Endodermal cell (in vitro differentiated cells): ENCODE results near the gene MCU. TPM values are rescaled to one million over a fixed set of nuclear protein-coding genes. Genes with fewer than 3 reads are reported as not detected.
A peak's percentile ranks its signal among the peaks of the same experiment; 100 is the strongest.

Experiments
- DNase-seq: peaks from one replicate; pipeline ENCODE4 v3.0.0-alpha.2; 2017
- H3K27ac ChIP-seq: 2 replicates; pipeline ENCODE4 v1.5.1; 2013; ENCODE audit warnings: mild to moderate bottlenecking, low read depth, low read length, moderate library complexity
- H3K27me3 ChIP-seq: 2 replicates; pipeline ENCODE4 v1.6.1; 2013; ENCODE audit warnings: mild to moderate bottlenecking, low read length, moderate library complexity; ENCODE audit not compliant: insufficient read depth, control insufficient read depth, poor library complexity, severe bottlenecking
- H3K36me3 ChIP-seq: 2 replicates; pipeline ENCODE4 v1.7.0; 2013; ENCODE audit warnings: mild to moderate bottlenecking, low read length, moderate library complexity; ENCODE audit not compliant: control insufficient read depth, insufficient read depth
- H3K4me1 ChIP-seq: one replicate; pipeline ENCODE4 v1.7.0; 2013; ENCODE audit warnings: low read length; ENCODE audit not compliant: control insufficient read depth, insufficient read depth
- H3K4me3 ChIP-seq: 2 replicates; pipeline ENCODE4 v1.5.1; 2013; ENCODE audit warnings: mild to moderate bottlenecking, low read length, moderate library complexity
- H3K9ac ChIP-seq: 2 replicates; pipeline ENCODE4 v1.6.1; 2013; ENCODE audit warnings: mild to moderate bottlenecking, low read length, moderate library complexity; ENCODE audit not compliant: poor library complexity, severe bottlenecking; ENCODE audit errors: extremely low read depth
- H3K9me3 ChIP-seq: 2 replicates; pipeline ENCODE4 v1.6.1; 2013; ENCODE audit warnings: mild to moderate bottlenecking, low read length, moderate library complexity; ENCODE audit not compliant: control insufficient read depth
- H3K27ac Mint-ChIP-seq: 2 replicates; pipeline ENCODE4 v1.8.0; 2020; ENCODE audit warnings: mixed read lengths
- H3K27me3 Mint-ChIP-seq: 2 replicates; pipeline ENCODE4 v1.8.0; 2021; ENCODE audit warnings: mild to moderate bottlenecking, mixed read lengths; ENCODE audit not compliant: insufficient read depth
- H3K36me3 Mint-ChIP-seq: 2 replicates; pipeline ENCODE4 v1.8.0; 2020; ENCODE audit warnings: low read depth, mixed read lengths
- H3K4me1 Mint-ChIP-seq: 2 replicates; pipeline ENCODE4 v1.8.0; 2020; ENCODE audit warnings: mixed read lengths
- H3K4me3 Mint-ChIP-seq: 2 replicates; pipeline ENCODE4 v1.8.0; 2020; ENCODE audit warnings: mild to moderate bottlenecking, moderate library complexity, mixed read lengths
- H3K9me3 Mint-ChIP-seq: 2 replicates; pipeline ENCODE4 v1.8.0; 2020; ENCODE audit warnings: mild to moderate bottlenecking, mixed read lengths
- CTCF ChIP-seq: fragments of 200-600 bp; sonication (generic); conservative IDR thresholded peaks from 2 replicates; pipeline ENCODE4 v1.5.0; 2021; ENCODE audit warnings: antibody characterized with exemption, mild to moderate bottlenecking
- WGBS, 2 experiments: methylation state at CpG; one replicate each; pipeline versions ENCODE4 v1.1.5 to v1.1.7; 2013; ENCODE audit warnings: missing lambda C conversion rate in 2 of 2, mixed read lengths in 1 of 2; ENCODE audit not compliant: insufficient coverage in 1 of 2, insufficient read length in 1 of 2; 5-methylcytosine and 5-hydroxymethylcytosine counted together
- total RNA-seq, 2 donors: library from RNA; stranded (reverse); fragmentation: NEBNext Ultra II Directional in 1 of 2; extraction: Animal tissue kit (Norgen Biotek cat#: 25700) in 1 of 2; gene quantifications; 2 replicates in 1 of 2; 3 replicates in 1 of 2; pipeline ENCODE4 v1.2.1, GENCODE V29; 2021

MCU gene
- total RNA-seq, 2 donors from 2014 or later, result 46.1 to 48.5 TPM

GRCh38 chr10:72689660-72690059 lies 2.3 kb upstream of the MCU start:
- Histone ChIP-seq H3K27me3 (no peaks in the 10 kb centered on the region), H3K27ac (no peak overlapping the region), H3K9ac (no peak overlapping the region), H3K9me3 (no peaks in the 10 kb centered on the region), H3K4me1 (peaks cover 3% of the 10 kb centered on the region), H3K36me3 (no peaks in the 10 kb centered on the region), H3K4me3 (no peak overlapping the region)
- no peaks in the 10 kb centered on the region for H3K36me3 Mint-ChIP-seq
- no peak overlapping the region for H3K4me3 Mint-ChIP-seq
- 50% methylated on average over 1 of the region's 1 CpG; no CpG with 5 or more reads in 1 of the 2 experiments for WGBS, 2 experiments
- TF ChIP-seq CTCF, result no peak
- H3K9me3 Mint-ChIP-seq, result no peaks in the 10 kb centered on the region
- H3K4me1 Mint-ChIP-seq, result peaks cover 26% of the 10 kb centered on the region
- no peak for DNase-seq
- no peaks in the 10 kb centered on the region for H3K27me3 Mint-ChIP-seq
- no peak overlapping the region for H3K27ac Mint-ChIP-seq

- H3K9me3 Mint-ChIP-seq, result no peaks in the 10 kb centered on the region
- Histone ChIP-seq H3K9me3 (no peaks in the 10 kb centered on the region), H3K4me1 (peaks cover 8% of the 10 kb centered on the region), H3K36me3 (no peaks in the 10 kb centered on the region), H3K4me3 (no peak overlapping the region), H3K9ac (no peak overlapping the region), H3K27me3 (no peaks in the 10 kb centered on the region), H3K27ac (no peak overlapping the region)
- no peak for TF ChIP-seq CTCF
- 93% methylated on average over 2 of the region's 3 CpGs; no CpG with 5 or more reads in 1 of the 2 experiments for WGBS, 2 experiments
- no peaks in the 10 kb centered on the region for H3K27me3 Mint-ChIP-seq
- no peak overlapping the region for H3K4me3 Mint-ChIP-seq
- peaks cover 32% of the 10 kb centered on the region for H3K4me1 Mint-ChIP-seq
- H3K36me3 Mint-ChIP-seq, result no peaks in the 10 kb centered on the region
- DNase-seq, result no peak
- H3K27ac Mint-ChIP-seq, result no peak overlapping the region
Measured at GRCh38 chr10:72690071-72690755, 1.7 kb upstream of the MCU start.

- no peaks in the 10 kb centered on the region for H3K36me3 Mint-ChIP-seq
- peaks cover 38% of the 10 kb centered on the region for H3K4me1 Mint-ChIP-seq
- peak overlapping the region; percentile 74 for H3K4me3 Mint-ChIP-seq
- no peak for TF ChIP-seq CTCF
- peak overlapping the region; percentile 79 for H3K4me3 ChIP-seq
- no peak overlapping the region for H3K27ac ChIP-seq
- no peak overlapping the region for H3K27ac Mint-ChIP-seq
- no peak overlapping the region for H3K9ac ChIP-seq
- H3K36me3 ChIP-seq, result no peaks in the 10 kb centered on the region
- H3K9me3 Mint-ChIP-seq, result no peaks in the 10 kb centered on the region
- no peaks in the 10 kb centered on the region for H3K27me3 ChIP-seq
- no peaks in the 10 kb centered on the region for H3K27me3 Mint-ChIP-seq
- DNase-seq, result no peak
- H3K9me3 ChIP-seq, result no peaks in the 10 kb centered on the region
- H3K4me1 ChIP-seq, result peaks cover 10% of the 10 kb centered on the region
- WGBS, 2 experiments, result 57 to 65% methylated on average over 2 to 7 of the region's 9 CpGs
Measured at GRCh38 chr10:72691470-72691862, 477 bp upstream of the MCU start.
